ENCODE data around the gene DSCAM.

DSCAM gene

DNA sequence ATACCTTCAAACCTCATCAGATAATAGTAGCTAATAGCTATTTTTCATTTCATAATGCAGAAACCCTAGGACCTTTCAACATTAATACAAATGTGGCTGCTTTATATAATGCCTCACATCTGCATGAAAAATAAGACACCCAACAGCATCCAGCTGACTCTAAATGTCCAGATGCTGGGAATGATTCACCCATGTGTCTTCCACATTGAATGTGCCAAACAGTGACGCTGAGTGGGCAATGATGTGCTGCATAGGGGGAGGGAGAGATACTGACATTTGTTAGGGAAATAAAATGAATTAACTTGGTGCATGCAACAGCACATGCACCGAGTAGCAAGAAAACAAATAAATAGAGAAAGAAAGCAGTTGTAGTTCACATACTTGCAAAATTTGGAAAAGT, 199.3 kb downstream of the DSCAM start:
- Histone ChIP-seq H3K9ac (ENCODE audit: low read length) (no peak overlapping the region), H3F3A (ENCODE audit: insufficient read depth) (no peaks in the 10 kb centered on the region), H3K9me3 (ENCODE audit: insufficient read depth, low read length) (peaks cover 10% of the 10 kb centered on the region; the same call in 1 of the 2 replicates), H3K9me2 (replicated peaks; ENCODE audit: insufficient read depth, low read length) (no peaks in the 10 kb centered on the region), H3K4me3 (ENCODE audit: insufficient read depth, low read length, poor library complexity, severe bottlenecking) (no peak overlapping the region), H3K36me3 (ENCODE audit: low read length) (no peaks in the 10 kb centered on the region), H4K20me1 (ENCODE audit: low read depth, low read length) (no peaks in the 10 kb centered on the region), H3K4me2 (ENCODE audit: low read depth, low read length, poor library complexity, severe bottlenecking) (no peak overlapping the region), H3K79me2 (ENCODE audit: insufficient read depth, low read length) (no peaks in the 10 kb centered on the region), H3K27ac (ENCODE audit: low read depth, low read length) (no peak overlapping the region), H3K27me3 (ENCODE audit: low read length) (no peaks in the 10 kb centered on the region), H2AFZ (ENCODE audit: low read depth, low read length, severe bottlenecking) (no peak overlapping the region)
- no peak for TF ChIP-seq EZH2phosphoT487 (conservative IDR thresholded peaks at IDR 0.05; ENCODE audit: low read length)
- TF ChIP-seq, protein P1, sequence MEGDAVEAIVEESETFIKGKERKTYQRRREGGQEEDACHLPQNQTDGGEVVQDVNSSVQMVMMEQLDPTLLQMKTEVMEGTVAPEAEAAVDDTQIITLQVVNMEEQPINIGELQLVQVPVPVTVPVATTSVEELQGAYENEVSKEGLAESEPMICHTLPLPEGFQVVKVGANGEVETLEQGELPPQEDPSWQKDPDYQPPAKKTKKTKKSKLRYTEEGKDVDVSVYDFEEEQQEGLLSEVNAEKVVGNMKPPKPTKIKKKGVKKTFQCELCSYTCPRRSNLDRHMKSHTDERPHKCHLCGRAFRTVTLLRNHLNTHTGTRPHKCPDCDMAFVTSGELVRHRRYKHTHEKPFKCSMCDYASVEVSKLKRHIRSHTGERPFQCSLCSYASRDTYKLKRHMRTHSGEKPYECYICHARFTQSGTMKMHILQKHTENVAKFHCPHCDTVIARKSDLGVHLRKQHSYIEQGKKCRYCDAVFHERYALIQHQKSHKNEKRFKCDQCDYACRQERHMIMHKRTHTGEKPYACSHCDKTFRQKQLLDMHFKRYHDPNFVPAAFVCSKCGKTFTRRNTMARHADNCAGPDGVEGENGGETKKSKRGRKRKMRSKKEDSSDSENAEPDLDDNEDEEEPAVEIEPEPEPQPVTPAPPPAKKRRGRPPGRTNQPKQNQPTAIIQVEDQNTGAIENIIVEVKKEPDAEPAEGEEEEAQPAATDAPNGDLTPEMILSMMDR (IDR thresholded peaks at IDR 0.05; ENCODE audit: insufficient read depth, low read length, poor library complexity, severe bottlenecking), result no peak

GRCh38 chr21:40646651-40647050, 200.3 kb downstream of the DSCAM start:
- no peak overlapping the region for H3K27ac ChIP-seq (ENCODE audit: low read depth, low read length)
- H3K36me3 ChIP-seq (ENCODE audit: low read length), result no peaks in the 10 kb centered on the region
- no peaks in the 10 kb centered on the region for H3F3A ChIP-seq (ENCODE audit: insufficient read depth)
- no peak overlapping the region for H2AFZ ChIP-seq (ENCODE audit: low read depth, low read length, severe bottlenecking)
- H3K9me2 ChIP-seq (replicated peaks; ENCODE audit: insufficient read depth, low read length), result no peaks in the 10 kb centered on the region
- no peak overlapping the region for H3K4me3 ChIP-seq (ENCODE audit: insufficient read depth, low read length, poor library complexity, severe bottlenecking)
- H3K9me3 ChIP-seq (ENCODE audit: insufficient read depth, low read length), result peaks cover 10% of the 10 kb centered on the region; the same call in 1 of the 2 replicates
- no peak overlapping the region for H3K4me2 ChIP-seq (ENCODE audit: low read depth, low read length, poor library complexity, severe bottlenecking)
- no peak for TF ChIP-seq EZH2phosphoT487 (conservative IDR thresholded peaks at IDR 0.05; ENCODE audit: low read length)
- TF ChIP-seq, protein P1 (IDR thresholded peaks at IDR 0.05; ENCODE audit: insufficient read depth, low read length, poor library complexity, severe bottlenecking), result no peak
- no peaks in the 10 kb centered on the region for H3K79me2 ChIP-seq (ENCODE audit: insufficient read depth, low read length)
- no peaks in the 10 kb centered on the region for H4K20me1 ChIP-seq (ENCODE audit: low read depth, low read length)
- no peaks in the 10 kb centered on the region for H3K27me3 ChIP-seq (ENCODE audit: low read length)
- H3K9ac ChIP-seq (ENCODE audit: low read length), result no peak overlapping the region

GRCh38 chr21:40641042-40641441, 205.9 kb downstream of the DSCAM start:
- Histone ChIP-seq H3K4me3 (ENCODE audit: insufficient read depth, low read length, poor library complexity, severe bottlenecking) (no peak overlapping the region), H3K79me2 (ENCODE audit: insufficient read depth, low read length) (no peaks in the 10 kb centered on the region), H3F3A (ENCODE audit: insufficient read depth) (no peaks in the 10 kb centered on the region), H3K9me3 (ENCODE audit: insufficient read depth, low read length) (peaks cover 10% of the 10 kb centered on the region; the same call in 1 of the 2 replicates), H3K27ac (ENCODE audit: low read depth, low read length) (no peak overlapping the region), H3K9ac (ENCODE audit: low read length) (no peak overlapping the region), H3K27me3 (ENCODE audit: low read length) (no peaks in the 10 kb centered on the region), H2AFZ (ENCODE audit: low read depth, low read length, severe bottlenecking) (no peak overlapping the region), H4K20me1 (ENCODE audit: low read depth, low read length) (no peaks in the 10 kb centered on the region), H3K4me2 (ENCODE audit: low read depth, low read length, poor library complexity, severe bottlenecking) (no peak overlapping the region), H3K9me2 (replicated peaks; ENCODE audit: insufficient read depth, low read length) (no peaks in the 10 kb centered on the region), H3K36me3 (ENCODE audit: low read length) (no peaks in the 10 kb centered on the region)
- TF ChIP-seq, protein P1 (IDR thresholded peaks at IDR 0.05; ENCODE audit: insufficient read depth, low read length, poor library complexity, severe bottlenecking), result no peak
- no peak for TF ChIP-seq EZH2phosphoT487 (conservative IDR thresholded peaks at IDR 0.05; ENCODE audit: low read length)

All from SU-DHL-6 (cell line).